Measurements from ENCODE around the gene LSP1.

LSP1 gene

DNA sequence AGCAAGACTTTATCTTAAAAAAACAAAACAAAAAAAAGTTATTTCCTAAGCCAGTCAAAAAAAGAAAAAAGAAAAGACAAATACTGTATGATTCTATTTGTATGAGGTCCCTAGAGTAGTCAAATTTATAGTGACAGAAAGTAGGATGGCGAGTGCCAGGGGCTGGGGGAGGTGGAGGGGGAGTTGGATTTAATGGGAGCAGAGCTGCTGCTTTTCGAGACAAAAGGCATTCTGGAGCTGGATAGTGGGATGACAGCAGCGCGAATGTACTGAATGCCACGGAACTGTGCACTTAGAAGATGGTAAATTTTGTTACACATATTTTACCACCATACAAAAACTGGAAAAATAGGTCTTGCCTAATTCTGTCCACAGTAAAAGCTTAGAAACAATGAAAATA lies 35.9 kb upstream of the LSP1 start:
- no peak for DNase-seq
- Histone ChIP-seq H3K9me3 (ENCODE audit: insufficient read depth, low read depth, low read length) (peaks cover 8% of the 10 kb centered on the region), H3K79me2 (ENCODE audit: control insufficient read depth, insufficient read depth, low read length, poor library complexity) (no peaks in the 10 kb centered on the region), H3K4me1 (ENCODE audit: control insufficient read depth in 1 of 2, insufficient read depth in 2 of 2, low read length in 2 of 2) (peaks cover 0 to 11% of the 10 kb centered on the region in 2 experiments), H3K9ac (ENCODE audit: low read length) (no peak overlapping the region), H2BK5ac (ENCODE audit: low read depth, low read length, poor library complexity) (no peak overlapping the region), H3K14ac (ENCODE audit: low read length) (no peak overlapping the region), H3K27ac (ENCODE audit: low read depth, low read length) (no peak overlapping the region), H3K4me2 (ENCODE audit: low read length) (no peak overlapping the region), H3K79me1 (ENCODE audit: low read length) (no peaks in the 10 kb centered on the region), H4K12ac (ENCODE audit: low read depth, low read length) (no peak overlapping the region), H4K91ac (ENCODE audit: low read depth, low read length) (no peak overlapping the region), H3K18ac (ENCODE audit: low read length) (no peak overlapping the region), H3K36me3 (ENCODE audit: control insufficient read depth in 1 of 2, insufficient read depth in 2 of 2, low read length in 2 of 2) (no peaks in the 10 kb centered on the region), H4K8ac (ENCODE audit: low read depth, low read length) (no peak overlapping the region), H3K27me3 (ENCODE audit: insufficient read depth, low read length) (no peaks in the 10 kb centered on the region), H3K4ac (ENCODE audit: low read depth, low read length) (no peak overlapping the region), H2AK5ac (ENCODE audit: low read length) (no peak overlapping the region), H2BK12ac (ENCODE audit: low read length) (no peak overlapping the region), H2BK120ac (ENCODE audit: insufficient read depth, low read length, poor library complexity) (no peak overlapping the region), H2AFZ (ENCODE audit: insufficient read depth, low read length, poor library complexity) (no peak overlapping the region), H3K4me3 (ENCODE audit: low read depth, low read length) (no peak overlapping the region), H3K23ac (ENCODE audit: low read length) (no peak overlapping the region)
- whole genome bisulfite sequencing (ENCODE audit: extremely low coverage, insufficient coverage, insufficient read length): no CpG with 5 or more reads among the region's 5 CpGs

GRCh38 chr11:1817511-1817910 lies 35.4 kb upstream of the LSP1 start:
- Histone ChIP-seq H3K9me3 (ENCODE audit: insufficient read depth, low read depth, low read length) (peaks cover 8% of the 10 kb centered on the region), H3K27ac (ENCODE audit: low read depth, low read length) (no peak overlapping the region), H2AFZ (ENCODE audit: insufficient read depth, low read length, poor library complexity) (no peak overlapping the region), H2BK5ac (ENCODE audit: low read depth, low read length, poor library complexity) (no peak overlapping the region), H4K91ac (ENCODE audit: low read depth, low read length) (no peak overlapping the region), H4K8ac (ENCODE audit: low read depth, low read length) (no peak overlapping the region), H3K79me1 (ENCODE audit: low read length) (no peaks in the 10 kb centered on the region), H3K4me2 (ENCODE audit: low read length) (no peak overlapping the region), H3K23ac (ENCODE audit: low read length) (no peak overlapping the region), H3K4ac (ENCODE audit: low read depth, low read length) (no peak overlapping the region), H3K79me2 (ENCODE audit: control insufficient read depth, insufficient read depth, low read length, poor library complexity) (no peaks in the 10 kb centered on the region), H4K12ac (ENCODE audit: low read depth, low read length) (no peak overlapping the region), H3K14ac (ENCODE audit: low read length) (no peak overlapping the region), H3K36me3 (ENCODE audit: control insufficient read depth in 1 of 2, insufficient read depth in 2 of 2, low read length in 2 of 2) (no peaks in the 10 kb centered on the region), H3K4me3 (ENCODE audit: low read depth, low read length) (no peak overlapping the region), H3K27me3 (ENCODE audit: insufficient read depth, low read length) (no peaks in the 10 kb centered on the region), H3K18ac (ENCODE audit: low read length) (no peak overlapping the region), H2AK5ac (ENCODE audit: low read length) (no peak overlapping the region), H2BK120ac (ENCODE audit: insufficient read depth, low read length, poor library complexity) (no peak overlapping the region), H3K4me1 (ENCODE audit: control insufficient read depth in 1 of 2, insufficient read depth in 2 of 2, low read length in 2 of 2) (peaks cover 0 to 11% of the 10 kb centered on the region in 2 experiments), H2BK12ac (ENCODE audit: low read length) (no peak overlapping the region), H3K9ac (ENCODE audit: low read length) (no peak overlapping the region)
- WGBS (ENCODE audit: extremely low coverage, insufficient coverage, insufficient read length): no CpG with 5 or more reads among the region's 1 CpG
- no peak for DNase-seq

- no peaks in the 10 kb centered on the region for H3K79me1 ChIP-seq (ENCODE audit: low read length)
- no peak overlapping the region for H2BK5ac ChIP-seq (ENCODE audit: low read depth, low read length, poor library complexity)
- WGBS (ENCODE audit: extremely low coverage, insufficient coverage, insufficient read length): no CpG with 5 or more reads among the region's 3 CpGs
- H3K4me1 ChIP-seq (ENCODE audit: control insufficient read depth in 1 of 2, insufficient read depth in 2 of 2, low read length in 2 of 2): peaks cover 0 to 11% of the 10 kb centered on the region in 2 experiments
- H3K4me3 ChIP-seq (ENCODE audit: low read depth, low read length): no peak overlapping the region
- H3K27me3 ChIP-seq (ENCODE audit: insufficient read depth, low read length): no peaks in the 10 kb centered on the region
- no peak for DNase-seq
- H4K8ac ChIP-seq (ENCODE audit: low read depth, low read length): no peak overlapping the region
- H2AFZ ChIP-seq (ENCODE audit: insufficient read depth, low read length, poor library complexity): no peak overlapping the region
- no peak overlapping the region for H4K91ac ChIP-seq (ENCODE audit: low read depth, low read length)
- H3K9me3 ChIP-seq (ENCODE audit: insufficient read depth, low read depth, low read length): peaks cover 6% of the 10 kb centered on the region
- H3K23ac ChIP-seq (ENCODE audit: low read length): no peak overlapping the region
- H3K14ac ChIP-seq (ENCODE audit: low read length): no peak overlapping the region
- H3K4me2 ChIP-seq (ENCODE audit: low read length): no peak overlapping the region
- H3K18ac ChIP-seq (ENCODE audit: low read length): no peak overlapping the region
- no peak overlapping the region for H4K12ac ChIP-seq (ENCODE audit: low read depth, low read length)
- no peak overlapping the region for H2AK5ac ChIP-seq (ENCODE audit: low read length)
- no peaks in the 10 kb centered on the region for H3K79me2 ChIP-seq (ENCODE audit: control insufficient read depth, insufficient read depth, low read length, poor library complexity)
- H2BK120ac ChIP-seq (ENCODE audit: insufficient read depth, low read length, poor library complexity): no peak overlapping the region
- no peak overlapping the region for H3K9ac ChIP-seq (ENCODE audit: low read length)
- H3K27ac ChIP-seq (ENCODE audit: low read depth, low read length): no peak overlapping the region
- H3K4ac ChIP-seq (ENCODE audit: low read depth, low read length): no peak overlapping the region
- H3K36me3 ChIP-seq (ENCODE audit: control insufficient read depth in 1 of 2, insufficient read depth in 2 of 2, low read length in 2 of 2): no peaks in the 10 kb centered on the region
- no peak overlapping the region for H2BK12ac ChIP-seq (ENCODE audit: low read length)
Measured at GRCh38 chr11:1819074-1819473, 33.8 kb upstream of the LSP1 start.

DNA sequence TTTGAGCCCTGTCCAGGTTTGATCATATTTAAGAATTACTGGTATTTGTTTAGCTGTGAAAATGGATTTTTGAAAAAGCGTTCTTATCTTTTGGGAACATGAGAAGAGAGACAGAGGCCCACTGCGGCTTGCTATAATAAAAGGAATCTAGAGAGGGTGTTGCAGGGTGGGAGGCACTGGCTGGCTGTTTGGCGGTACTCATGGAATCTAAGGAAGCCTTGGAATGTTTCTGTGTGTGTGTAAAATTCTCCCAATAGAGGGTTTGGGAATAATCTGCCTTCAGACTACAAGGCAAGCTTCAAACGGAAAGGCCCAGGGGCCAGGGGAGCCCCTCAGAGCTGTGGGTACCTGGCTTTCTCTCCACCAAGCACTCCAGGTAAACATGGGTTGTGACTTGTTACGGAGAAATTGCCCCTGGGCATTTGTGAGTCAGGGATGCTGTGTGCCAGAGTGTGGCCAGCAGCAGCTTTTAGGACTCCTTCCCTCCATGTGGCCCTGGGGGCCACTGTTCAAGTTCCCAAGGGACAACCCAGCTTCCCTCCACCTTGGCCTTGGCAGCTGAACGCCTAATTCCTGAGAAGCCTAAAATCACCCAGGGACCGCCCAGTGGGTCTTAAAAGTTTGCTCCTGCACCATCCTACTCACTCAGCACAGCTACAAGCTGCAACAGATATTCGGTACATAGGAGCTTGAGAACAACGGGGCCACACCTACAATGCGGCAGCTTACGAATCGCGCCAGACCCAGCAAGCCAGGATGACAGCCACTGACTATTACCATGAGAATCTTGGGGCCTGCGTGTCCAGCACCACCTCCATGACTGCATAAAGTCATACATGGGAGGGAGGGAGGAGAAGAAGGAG lies 32.2 kb upstream of the LSP1 start:
- no CpG with 5 or more reads among the region's 14 CpGs for WGBS (ENCODE audit: extremely low coverage, insufficient coverage, insufficient read length)
- Histone ChIP-seq H3K18ac (ENCODE audit: low read length) (no peak overlapping the region), H3K27ac (ENCODE audit: low read depth, low read length) (no peak overlapping the region)

More for the DNA sequence above, 32.2 kb upstream of the LSP1 start:
- Histone ChIP-seq H3K9ac (ENCODE audit: low read length) (no peak overlapping the region), H4K91ac (ENCODE audit: low read depth, low read length) (no peak overlapping the region), H4K12ac (ENCODE audit: low read depth, low read length) (no peak overlapping the region), H3K9me3 (ENCODE audit: insufficient read depth, low read depth, low read length) (peaks cover 6% of the 10 kb centered on the region), H3K23ac (ENCODE audit: low read length) (no peak overlapping the region), H3K27me3 (ENCODE audit: insufficient read depth, low read length) (no peaks in the 10 kb centered on the region), H3K4me1 (ENCODE audit: control insufficient read depth in 1 of 2, insufficient read depth in 2 of 2, low read length in 2 of 2) (peaks cover 3 to 11% of the 10 kb centered on the region in 2 experiments), H2BK120ac (ENCODE audit: insufficient read depth, low read length, poor library complexity) (no peak overlapping the region), H2BK12ac (ENCODE audit: low read length) (no peak overlapping the region), H2AFZ (ENCODE audit: insufficient read depth, low read length, poor library complexity) (no peak overlapping the region), H3K79me2 (ENCODE audit: control insufficient read depth, insufficient read depth, low read length, poor library complexity) (no peaks in the 10 kb centered on the region), H2AK5ac (ENCODE audit: low read length) (no peak overlapping the region), H3K4ac (ENCODE audit: low read depth, low read length) (no peak overlapping the region), H3K14ac (ENCODE audit: low read length) (no peak overlapping the region), H3K36me3 (ENCODE audit: control insufficient read depth in 1 of 2, insufficient read depth in 2 of 2, low read length in 2 of 2) (no peaks in the 10 kb centered on the region), H2BK5ac (ENCODE audit: low read depth, low read length, poor library complexity) (no peak overlapping the region), H3K4me2 (ENCODE audit: low read length) (no peak overlapping the region), H3K4me3 (ENCODE audit: low read depth, low read length) (no peak overlapping the region), H3K79me1 (ENCODE audit: low read length) (no peaks in the 10 kb centered on the region), H4K8ac (ENCODE audit: low read depth, low read length) (no peak overlapping the region)
- DNase-seq: peak in 1 of 2 donors; percentile 57
